IMR-90 (cell line): ENCODE measurements around the gene NDUFB5. TPM values are rescaled to one million over a fixed set of nuclear protein-coding genes. Genes with fewer than 3 reads are reported as not detected.

Experiments used
- CHD1 ChIP-seq: IDR thresholded peaks from 2 replicates; pipeline ENCODE4 v1.6.1; 2012; ENCODE audit warnings: low read depth, low read length, improper control_type of control experiment
- CTCF ChIP-seq: conservative IDR thresholded peaks from 2 replicates; pipeline ENCODE4 v1.5.1; 2012; ENCODE audit warnings: mild to moderate bottlenecking, low read depth, low read length, improper control_type of control experiment
- RAD21 ChIP-seq: IDR thresholded peaks from 2 replicates; pipeline ENCODE4 v1.6.1; 2012; ENCODE audit warnings: low read length, improper control_type of control experiment
- polyA plus RNA-seq, 3 experiments: library from polyadenylated mRNA; depleted of rRNA; stranded (reverse); fragments of >200 nt; gene quantifications; 2 replicates each; pipeline ENCODE4 v1.2.3, GENCODE V29; 2012; ENCODE audit warnings: low replicate concordance in 1 of 3
- total RNA-seq: library from RNA; depleted of rRNA; stranded (reverse); fragments of >200 nt; gene quantifications from 2 replicates; pipeline ENCODE4 v1.2.3, GENCODE V29; 2012

The NDUFB5 gene
- total and polyA plus RNA-seq, 2 of the 4 experiments (the other 2 are of a cell fraction): 17.2 to 29.3 TPM

GRCh38 chr3:179562591-179563270 is 41.9 kb upstream of the NDUFB5 start, which contains the start of gene ACTL6A (continued):
- TF ChIP-seq CTCF (no peak), CHD1 (no peak), RAD21 (no peak)
